ENCODE results near the gene CA9. TPM values are rescaled to one million over a fixed set of nuclear protein-coding genes. Genes with fewer than 3 reads are reported as not detected.

CA9 gene
- total and polyA plus RNA-seq, 9 of the 15 experiments (the other 6 are each of a cell fraction or from before 2014, with no cell fraction given), result 0.15 to 10.6 (median 0.60) TPM; not detected in 4

DNA sequence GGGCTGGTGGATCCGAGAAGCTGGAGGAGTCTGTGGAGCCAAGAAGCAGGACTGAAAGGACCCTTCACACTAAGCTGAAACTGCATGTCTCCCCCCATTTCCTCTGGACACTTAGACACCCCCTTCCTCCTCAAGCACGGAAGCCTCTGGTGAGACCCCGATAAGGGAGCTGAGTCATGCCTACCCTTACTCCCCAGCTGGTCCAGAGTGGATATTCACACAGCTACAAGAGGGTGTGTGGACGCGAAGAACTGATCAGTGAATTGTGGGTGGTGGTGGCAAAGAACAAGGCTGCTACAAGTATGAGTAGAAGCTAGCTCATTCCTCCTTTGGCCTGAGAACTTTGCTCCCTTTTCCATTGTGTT is 53.9 kb downstream of the CA9 start (continued):
- TF ChIP-seq, protein P1, sequence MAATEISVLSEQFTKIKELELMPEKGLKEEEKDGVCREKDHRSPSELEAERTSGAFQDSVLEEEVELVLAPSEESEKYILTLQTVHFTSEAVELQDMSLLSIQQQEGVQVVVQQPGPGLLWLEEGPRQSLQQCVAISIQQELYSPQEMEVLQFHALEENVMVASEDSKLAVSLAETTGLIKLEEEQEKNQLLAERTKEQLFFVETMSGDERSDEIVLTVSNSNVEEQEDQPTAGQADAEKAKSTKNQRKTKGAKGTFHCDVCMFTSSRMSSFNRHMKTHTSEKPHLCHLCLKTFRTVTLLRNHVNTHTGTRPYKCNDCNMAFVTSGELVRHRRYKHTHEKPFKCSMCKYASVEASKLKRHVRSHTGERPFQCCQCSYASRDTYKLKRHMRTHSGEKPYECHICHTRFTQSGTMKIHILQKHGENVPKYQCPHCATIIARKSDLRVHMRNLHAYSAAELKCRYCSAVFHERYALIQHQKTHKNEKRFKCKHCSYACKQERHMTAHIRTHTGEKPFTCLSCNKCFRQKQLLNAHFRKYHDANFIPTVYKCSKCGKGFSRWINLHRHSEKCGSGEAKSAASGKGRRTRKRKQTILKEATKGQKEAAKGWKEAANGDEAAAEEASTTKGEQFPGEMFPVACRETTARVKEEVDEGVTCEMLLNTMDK (IDR thresholded peaks at IDR 0.05; ENCODE audit: borderline replicate concordance, insufficient read depth, low read depth, low read length, poor library complexity, severe bottlenecking), result no peak
- TF ChIP-seq NEUROD1 (IDR thresholded peaks at IDR 0.05; ENCODE audit: borderline replicate concordance, low read depth, low read length, partially characterized antibody) (no peak), DPF2 (IDR thresholded peaks at IDR 0.05) (peak; percentile 61; the same call in 1 of the 2 replicates), MAFG (tag; conservative IDR thresholded peaks at IDR 0.05) (peak; percentile 47; the same call in 1 of the 2 replicates), SETDB1 (IDR thresholded peaks at IDR 0.05; ENCODE audit: low read length) (no peak), KLF6 (CRISPR knock-in tag; IDR thresholded peaks at IDR 0.05; ENCODE audit: borderline replicate concordance) (no peak), ZNF239 (CRISPR knock-in tag; IDR thresholded peaks at IDR 0.05) (no peak), RBM39 (optimal IDR thresholded peaks at IDR 0.05; ENCODE audit: low read depth, low read length) (no peak), MAZ (CRISPR knock-in tag; conservative IDR thresholded peaks at IDR 0.05 in 1 of 2, IDR thresholded peaks at IDR 0.05 in 1 of 2) (no peak), NFIC (IDR thresholded peaks at IDR 0.05) (0 out of 2 replicates have a peak, but pooled peaks have one; percentile 21), EP300 (IDR thresholded peaks at IDR 0.05; ENCODE audit: low read length) (peak; percentile 56; the same call in 1 of the 2 replicates), CBFA2T2 (conservative IDR thresholded peaks at IDR 0.05) (peak; percentile 65), ZNF76 (CRISPR knock-in tag; IDR thresholded peaks at IDR 0.05; ENCODE audit: borderline replicate concordance) (no peak)
- TF ChIP-seq, protein P2, sequence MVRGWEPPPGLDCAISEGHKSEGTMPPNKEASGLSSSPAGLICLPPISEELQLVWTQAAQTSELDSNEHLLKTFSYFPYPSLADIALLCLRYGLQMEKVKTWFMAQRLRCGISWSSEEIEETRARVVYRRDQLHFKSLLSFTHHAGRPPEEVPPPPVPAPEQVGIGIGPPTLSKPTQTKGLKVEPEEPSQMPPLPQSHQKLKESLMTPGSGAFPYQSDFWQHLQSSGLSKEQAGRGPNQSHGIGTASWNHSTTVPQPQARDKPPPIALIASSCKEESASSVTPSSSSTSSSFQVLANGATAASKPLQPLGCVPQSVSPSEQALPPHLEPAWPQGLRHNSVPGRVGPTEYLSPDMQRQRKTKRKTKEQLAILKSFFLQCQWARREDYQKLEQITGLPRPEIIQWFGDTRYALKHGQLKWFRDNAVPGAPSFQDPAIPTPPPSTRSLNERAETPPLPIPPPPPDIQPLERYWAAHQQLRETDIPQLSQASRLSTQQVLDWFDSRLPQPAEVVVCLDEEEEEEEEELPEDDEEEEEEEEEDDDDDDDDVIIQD (CRISPR knock-in tag; IDR thresholded peaks at IDR 0.05), result no peak
- TF ChIP-seq, protein P3, sequence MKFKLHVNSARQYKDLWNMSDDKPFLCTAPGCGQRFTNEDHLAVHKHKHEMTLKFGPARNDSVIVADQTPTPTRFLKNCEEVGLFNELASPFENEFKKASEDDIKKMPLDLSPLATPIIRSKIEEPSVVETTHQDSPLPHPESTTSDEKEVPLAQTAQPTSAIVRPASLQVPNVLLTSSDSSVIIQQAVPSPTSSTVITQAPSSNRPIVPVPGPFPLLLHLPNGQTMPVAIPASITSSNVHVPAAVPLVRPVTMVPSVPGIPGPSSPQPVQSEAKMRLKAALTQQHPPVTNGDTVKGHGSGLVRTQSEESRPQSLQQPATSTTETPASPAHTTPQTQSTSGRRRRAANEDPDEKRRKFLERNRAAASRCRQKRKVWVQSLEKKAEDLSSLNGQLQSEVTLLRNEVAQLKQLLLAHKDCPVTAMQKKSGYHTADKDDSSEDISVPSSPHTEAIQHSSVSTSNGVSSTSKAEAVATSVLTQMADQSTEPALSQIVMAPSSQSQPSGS (CRISPR knock-in tag; IDR thresholded peaks at IDR 0.05), result no peak
- TF ChIP-seq, protein P4, sequence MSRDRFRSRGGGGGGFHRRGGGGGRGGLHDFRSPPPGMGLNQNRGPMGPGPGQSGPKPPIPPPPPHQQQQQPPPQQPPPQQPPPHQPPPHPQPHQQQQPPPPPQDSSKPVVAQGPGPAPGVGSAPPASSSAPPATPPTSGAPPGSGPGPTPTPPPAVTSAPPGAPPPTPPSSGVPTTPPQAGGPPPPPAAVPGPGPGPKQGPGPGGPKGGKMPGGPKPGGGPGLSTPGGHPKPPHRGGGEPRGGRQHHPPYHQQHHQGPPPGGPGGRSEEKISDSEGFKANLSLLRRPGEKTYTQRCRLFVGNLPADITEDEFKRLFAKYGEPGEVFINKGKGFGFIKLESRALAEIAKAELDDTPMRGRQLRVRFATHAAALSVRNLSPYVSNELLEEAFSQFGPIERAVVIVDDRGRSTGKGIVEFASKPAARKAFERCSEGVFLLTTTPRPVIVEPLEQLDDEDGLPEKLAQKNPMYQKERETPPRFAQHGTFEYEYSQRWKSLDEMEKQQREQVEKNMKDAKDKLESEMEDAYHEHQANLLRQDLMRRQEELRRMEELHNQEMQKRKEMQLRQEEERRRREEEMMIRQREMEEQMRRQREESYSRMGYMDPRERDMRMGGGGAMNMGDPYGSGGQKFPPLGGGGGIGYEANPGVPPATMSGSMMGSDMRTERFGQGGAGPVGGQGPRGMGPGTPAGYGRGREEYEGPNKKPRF (IDR thresholded peaks at IDR 0.05; ENCODE audit: low read depth, low read length), result no peak
- TF ChIP-seq, protein P5, sequence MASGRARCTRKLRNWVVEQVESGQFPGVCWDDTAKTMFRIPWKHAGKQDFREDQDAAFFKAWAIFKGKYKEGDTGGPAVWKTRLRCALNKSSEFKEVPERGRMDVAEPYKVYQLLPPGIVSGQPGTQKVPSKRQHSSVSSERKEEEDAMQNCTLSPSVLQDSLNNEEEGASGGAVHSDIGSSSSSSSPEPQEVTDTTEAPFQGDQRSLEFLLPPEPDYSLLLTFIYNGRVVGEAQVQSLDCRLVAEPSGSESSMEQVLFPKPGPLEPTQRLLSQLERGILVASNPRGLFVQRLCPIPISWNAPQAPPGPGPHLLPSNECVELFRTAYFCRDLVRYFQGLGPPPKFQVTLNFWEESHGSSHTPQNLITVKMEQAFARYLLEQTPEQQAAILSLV (tag; IDR thresholded peaks at IDR 0.05), result no peak
- TF ChIP-seq, protein P6, sequence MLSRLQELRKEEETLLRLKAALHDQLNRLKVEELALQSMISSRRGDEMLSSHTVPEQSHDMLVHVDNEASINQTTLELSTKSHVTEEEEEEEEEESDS (CRISPR knock-in tag; IDR thresholded peaks at IDR 0.05), result no peak
- TF ChIP-seq, protein P7, sequence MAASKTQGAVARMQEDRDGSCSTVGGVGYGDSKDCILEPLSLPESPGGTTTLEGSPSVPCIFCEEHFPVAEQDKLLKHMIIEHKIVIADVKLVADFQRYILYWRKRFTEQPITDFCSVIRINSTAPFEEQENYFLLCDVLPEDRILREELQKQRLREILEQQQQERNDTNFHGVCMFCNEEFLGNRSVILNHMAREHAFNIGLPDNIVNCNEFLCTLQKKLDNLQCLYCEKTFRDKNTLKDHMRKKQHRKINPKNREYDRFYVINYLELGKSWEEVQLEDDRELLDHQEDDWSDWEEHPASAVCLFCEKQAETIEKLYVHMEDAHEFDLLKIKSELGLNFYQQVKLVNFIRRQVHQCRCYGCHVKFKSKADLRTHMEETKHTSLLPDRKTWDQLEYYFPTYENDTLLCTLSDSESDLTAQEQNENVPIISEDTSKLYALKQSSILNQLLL (CRISPR knock-in tag; IDR thresholded peaks at IDR 0.05; ENCODE audit: borderline replicate concordance), result no peak

Data from K562 (cell line).